A549 (cell line): Measurements from ENCODE around the gene ABCG4. TPM values are rescaled to one million over a fixed set of nuclear protein-coding genes. Genes with fewer than 3 reads are reported as not detected.

Experiments used
- ATAC-seq, 2 experiments: fragments of 200-7000 bp in 1 of 2; fragments of >200 bp in 1 of 2; cut with Nextera tagmentation in 1 of 2; cut with Tn5 transposase in 1 of 2; 3 replicates each; pipeline versions ENCODE4 v1.8.0 to v1.9.1; 2018 to 2020; ENCODE audit warnings: mild to moderate bottlenecking in 1 of 2, moderate library complexity in 1 of 2
- CTCF ChIA-PET: fragments of 300-600 bp; sonication (Branson Sonifier 250); formaldehyde crosslinking; extraction: SDS; loops from one replicate; lab custom pipeline; 2021; ENCODE audit warnings: antibody characterized with exemption, inconsistent platforms; lab: Yijun Ruan, JAX
- POLR2A ChIA-PET: fragments of 350-600 bp; formaldehyde crosslinking; extraction: SDS; loops from one replicate; lab custom pipeline; 2021; ENCODE audit warnings: antibody characterized with exemption, inconsistent platforms; lab: Yijun Ruan, JAX
- DNase-seq, 2 experiments: peaks; one replicate each; pipeline versions ENCODE4 v3.0.0 to v3.0.0-alpha.2; 2011 to 2016; ENCODE audit warnings: low read depth in 1 of 2, low spot score in 1 of 2
- FAIRE-seq: peaks from 2 replicates; lab custom pipeline; 2011; peaks lifted over from hg19 to GRCh38; lab: Jason Lieb, UNC
- H3K27ac ChIP-seq, 2 experiments: fragments of >200 bp; sonication (Bioruptor Twin); formaldehyde crosslinking; 3 replicates each; pipeline ENCODE4 v1.5.1; 2016 to 2017
- H3K4me1 ChIP-seq: fragments of >200 bp; sonication (Bioruptor Twin); formaldehyde crosslinking; 3 replicates; pipeline ENCODE4 v1.6.1; 2016
- H3K4me2 ChIP-seq: fragments of >200 bp; sonication (Bioruptor Twin); formaldehyde crosslinking; 3 replicates; pipeline ENCODE4 v1.6.1; 2016
- H3K4me3 ChIP-seq: fragments of >200 bp; sonication (Bioruptor Twin); formaldehyde crosslinking; 3 replicates; pipeline ENCODE4 v1.5.1; 2016
- H3K9me3 ChIP-seq: fragments of >200 bp; sonication (Bioruptor Twin); formaldehyde crosslinking; 3 replicates; pipeline ENCODE4 v1.6.1; 2016
- ESRRA ChIP-seq: fragments of 150-350 bp; IDR thresholded peaks from 2 replicates; pipeline ENCODE4 v1.6.1; 2014; ENCODE audit warnings: mild to moderate bottlenecking, low read length, borderline replicate concordance
- FOSB ChIP-seq: fragments of 250-450 bp; sonication (Bioruptor Pico); IDR thresholded peaks from 2 replicates; pipeline ENCODE4 v1.5.0; 2020; ENCODE audit warnings: mild to moderate bottlenecking, moderate library complexity
- FOXS1 ChIP-seq: fragments of 250-450 bp; sonication (Bioruptor Pico); IDR thresholded peaks from 2 replicates; pipeline ENCODE4 v1.5.0; 2020; ENCODE audit warnings: mild to moderate bottlenecking, moderate library complexity
- HEYL ChIP-seq: fragments of 250-450 bp; sonication (Bioruptor Pico); IDR thresholded peaks from 2 replicates; pipeline ENCODE4 v1.8.0; 2021; ENCODE audit warnings: mild to moderate bottlenecking, moderate library complexity
- HOXA7 ChIP-seq: fragments of 250-450 bp; sonication (Bioruptor Pico); IDR thresholded peaks from 2 replicates; pipeline ENCODE4 v1.5.0; 2020; ENCODE audit warnings: mild to moderate bottlenecking, moderate library complexity
- HOXB5 ChIP-seq: fragments of 250-450 bp; sonication (Bioruptor Pico); IDR thresholded peaks from 2 replicates; pipeline ENCODE4 v1.5.0; 2020; ENCODE audit warnings: mild to moderate bottlenecking, moderate library complexity
- JUN ChIP-seq, 2 experiments: fragments of >200 bp; sonication (Bioruptor Twin); formaldehyde crosslinking; IDR thresholded peaks; 2 replicates in 1 of 2; 3 replicates in 1 of 2; pipeline ENCODE4 v1.6.1; 2016 to 2017
- KDM5A ChIP-seq: fragments of 200-600 bp; sonication (generic); IDR thresholded peaks from 2 replicates; pipeline ENCODE4 v1.6.1; 2016; ENCODE audit warnings: antibody characterized with exemption, mild to moderate bottlenecking
- NFE2L2 ChIP-seq: fragments of 150-350 bp; conservative IDR thresholded peaks from 2 replicates; pipeline ENCODE4 v1.6.1; 2014; ENCODE audit warnings: low read length
- NPAS2 ChIP-seq: fragments of 250-450 bp; sonication (Bioruptor Pico); IDR thresholded peaks from 2 replicates; pipeline ENCODE4 v1.8.0; 2022; ENCODE audit warnings: mild to moderate bottlenecking, moderate library complexity, borderline replicate concordance
- NR3C1 ChIP-seq: fragments of >200 bp; sonication (Bioruptor Twin); formaldehyde crosslinking; IDR thresholded peaks from 3 replicates; pipeline ENCODE4 v1.6.1; 2017
- PHF8 ChIP-seq: fragments of 200-600 bp; sonication (generic); IDR thresholded peaks from 2 replicates; pipeline ENCODE4 v1.6.1; 2016; ENCODE audit warnings: low read depth, mild to moderate bottlenecking, antibody characterized with exemption, moderate library complexity, borderline replicate concordance
- RARB ChIP-seq: fragments of 250-450 bp; sonication (Bioruptor Pico); IDR thresholded peaks from 2 replicates; pipeline ENCODE4 v1.8.0; 2021; ENCODE audit warnings: mild to moderate bottlenecking, moderate library complexity
- RCOR1 ChIP-seq: fragments of 150-350 bp; IDR thresholded peaks from 2 replicates; pipeline ENCODE4 v1.6.1; 2014; ENCODE audit warnings: antibody characterized with exemption, low read length, low read depth
- RFX5 ChIP-seq: fragments of 450-650 bp; IDR thresholded peaks from 2 replicates; pipeline ENCODE4 v1.7.1; 2014; ENCODE audit warnings: antibody characterized with exemption, mild to moderate bottlenecking, moderate library complexity
- SREBF2 ChIP-seq: fragments of 450-650 bp; IDR thresholded peaks from 2 replicates; pipeline ENCODE4 v1.6.1; 2014; ENCODE audit warnings: mild to moderate bottlenecking, moderate library complexity
- ZC3H11A ChIP-seq: fragments of 450-650 bp; IDR thresholded peaks from 2 replicates; pipeline ENCODE4 v1.6.1; 2014; ENCODE audit warnings: antibody characterized with exemption, mild to moderate bottlenecking
- ZNF302 ChIP-seq: fragments of 250-450 bp; sonication (Bioruptor Pico); IDR thresholded peaks from 2 replicates; pipeline ENCODE4 v1.9.0; 2021; ENCODE audit warnings: inconsistent platforms, mild to moderate bottlenecking, moderate library complexity
- WGBS: methylation state at CpG from one replicate; pipeline ENCODE4 v1.1.6; 2017; ENCODE audit errors: missing lambda C conversion rate; 5-methylcytosine and 5-hydroxymethylcytosine counted together
- polyA plus RNA-seq, 4 experiments: library from polyadenylated mRNA; depleted of rRNA in 3 of 4; stranded (reverse); fragments of >200 nt; fragmentation: RNase III in 1 of 4; extraction: RNeasy Plus Mini Kit Qiagen cat#74134 plus additional on column Dnase treatment in 1 of 4; gene quantifications; 2 replicates in 3 of 4; 3 replicates in 1 of 4; pipeline ENCODE4 v1.2.3, GENCODE V29; 2011 to 2017
- TF ChIP-seq, protein P1 (sequence below): fragments of >200 bp; sonication (Bioruptor Twin); formaldehyde crosslinking; IDR thresholded peaks from 3 replicates; pipeline ENCODE4 v1.6.1; 2016
- TF ChIP-seq, protein P2 (sequence below): fragments of 150-350 bp; IDR thresholded peaks from 2 replicates; pipeline ENCODE4 v1.6.1; 2014; ENCODE audit warnings: low read depth, mild to moderate bottlenecking, low read length
- TF ChIP-seq, protein P3 (sequence below): IDR thresholded peaks from 2 replicates; pipeline ENCODE4 v1.6.1; 2012
- TF ChIP-seq, protein P4 (sequence below): fragments of 450-650 bp; IDR thresholded peaks from 2 replicates; pipeline ENCODE4 v1.6.1; 2014; ENCODE audit warnings: antibody characterized with exemption
- TF ChIP-seq, protein P5 (sequence below): IDR thresholded peaks from 2 replicates; pipeline ENCODE4 v1.6.1; 2012

ABCG4 gene
- polyA plus RNA-seq, 2 of the 4 experiments (the other 2 are of a cell fraction): 0.10 to 0.44 TPM

DNA sequence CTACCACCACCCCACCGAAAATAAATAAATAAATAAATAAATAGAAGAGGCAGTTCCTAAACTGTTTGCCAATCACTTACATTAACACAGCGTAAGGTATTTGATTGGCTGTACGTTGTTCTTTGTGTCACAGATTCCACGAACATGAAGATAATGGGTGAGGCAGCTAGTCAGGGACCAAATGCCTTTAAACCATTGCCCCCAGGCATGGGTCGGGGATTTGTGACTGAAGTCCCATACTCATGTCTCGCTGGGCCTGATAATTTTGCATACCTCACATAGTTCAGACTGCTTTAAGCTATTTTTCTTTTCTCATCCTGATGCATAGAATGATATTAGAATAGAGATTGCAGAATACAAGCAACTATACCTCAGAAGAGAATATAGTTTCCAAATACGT lies 53.7 kb downstream of the ABCG4 start:
- ChIA-PET POLR2A (no interaction called here), CTCF (interaction anchor here (0.6 to 0.7 kb wide), 3 partner anchors 12 to 124 kb away, joined by 3 to 4 read pairs (median 3); no protein-coding TSS in a partner anchor)
- H3K4me1 ChIP-seq: peaks cover 9% of the 10 kb centered on the region
- DNase-seq: no peak
- no peak overlapping the region for H3K4me3 ChIP-seq
- TF ChIP-seq SREBF2 (no peak), RCOR1 (no peak), NR3C1 (no peak), FOXS1 (CRISPR knock-in tag) (no peak), ESRRA (no peak), RARB (CRISPR knock-in tag) (no peak), JUN (IDR thresholded peaks at IDR 0.05) (no peak), HOXA7 (no peak), ZC3H11A (no peak)
- TF ChIP-seq, protein P1, sequence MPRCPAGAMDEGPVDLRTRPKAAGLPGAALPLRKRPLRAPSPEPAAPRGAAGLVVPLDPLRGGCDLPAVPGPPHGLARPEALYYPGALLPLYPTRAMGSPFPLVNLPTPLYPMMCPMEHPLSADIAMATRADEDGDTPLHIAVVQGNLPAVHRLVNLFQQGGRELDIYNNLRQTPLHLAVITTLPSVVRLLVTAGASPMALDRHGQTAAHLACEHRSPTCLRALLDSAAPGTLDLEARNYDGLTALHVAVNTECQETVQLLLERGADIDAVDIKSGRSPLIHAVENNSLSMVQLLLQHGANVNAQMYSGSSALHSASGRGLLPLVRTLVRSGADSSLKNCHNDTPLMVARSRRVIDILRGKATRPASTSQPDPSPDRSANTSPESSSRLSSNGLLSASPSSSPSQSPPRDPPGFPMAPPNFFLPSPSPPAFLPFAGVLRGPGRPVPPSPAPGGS: no peak
- TF ChIP-seq, protein P2, sequence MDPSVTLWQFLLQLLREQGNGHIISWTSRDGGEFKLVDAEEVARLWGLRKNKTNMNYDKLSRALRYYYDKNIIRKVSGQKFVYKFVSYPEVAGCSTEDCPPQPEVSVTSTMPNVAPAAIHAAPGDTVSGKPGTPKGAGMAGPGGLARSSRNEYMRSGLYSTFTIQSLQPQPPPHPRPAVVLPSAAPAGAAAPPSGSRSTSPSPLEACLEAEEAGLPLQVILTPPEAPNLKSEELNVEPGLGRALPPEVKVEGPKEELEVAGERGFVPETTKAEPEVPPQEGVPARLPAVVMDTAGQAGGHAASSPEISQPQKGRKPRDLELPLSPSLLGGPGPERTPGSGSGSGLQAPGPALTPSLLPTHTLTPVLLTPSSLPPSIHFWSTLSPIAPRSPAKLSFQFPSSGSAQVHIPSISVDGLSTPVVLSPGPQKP: no peak
- TF ChIP-seq, protein P3, sequence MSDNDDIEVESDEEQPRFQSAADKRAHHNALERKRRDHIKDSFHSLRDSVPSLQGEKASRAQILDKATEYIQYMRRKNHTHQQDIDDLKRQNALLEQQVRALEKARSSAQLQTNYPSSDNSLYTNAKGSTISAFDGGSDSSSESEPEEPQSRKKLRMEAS: no peak
- TF ChIP-seq, protein P4, sequence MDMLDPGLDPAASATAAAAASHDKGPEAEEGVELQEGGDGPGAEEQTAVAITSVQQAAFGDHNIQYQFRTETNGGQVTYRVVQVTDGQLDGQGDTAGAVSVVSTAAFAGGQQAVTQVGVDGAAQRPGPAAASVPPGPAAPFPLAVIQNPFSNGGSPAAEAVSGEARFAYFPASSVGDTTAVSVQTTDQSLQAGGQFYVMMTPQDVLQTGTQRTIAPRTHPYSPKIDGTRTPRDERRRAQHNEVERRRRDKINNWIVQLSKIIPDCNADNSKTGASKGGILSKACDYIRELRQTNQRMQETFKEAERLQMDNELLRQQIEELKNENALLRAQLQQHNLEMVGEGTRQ: no peak
- TF ChIP-seq, protein P5, sequence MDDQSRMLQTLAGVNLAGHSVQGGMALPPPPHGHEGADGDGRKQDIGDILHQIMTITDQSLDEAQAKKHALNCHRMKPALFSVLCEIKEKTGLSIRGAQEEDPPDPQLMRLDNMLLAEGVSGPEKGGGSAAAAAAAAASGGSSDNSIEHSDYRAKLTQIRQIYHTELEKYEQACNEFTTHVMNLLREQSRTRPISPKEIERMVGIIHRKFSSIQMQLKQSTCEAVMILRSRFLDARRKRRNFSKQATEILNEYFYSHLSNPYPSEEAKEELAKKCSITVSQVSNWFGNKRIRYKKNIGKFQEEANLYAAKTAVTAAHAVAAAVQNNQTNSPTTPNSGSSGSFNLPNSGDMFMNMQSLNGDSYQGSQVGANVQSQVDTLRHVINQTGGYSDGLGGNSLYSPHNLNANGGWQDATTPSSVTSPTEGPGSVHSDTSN: no peak
- no peaks in the 10 kb centered on the region for H3K9me3 ChIP-seq
- no peak for ATAC-seq
- no peak overlapping the region for H3K4me2 ChIP-seq
- H3K27ac ChIP-seq: no peak overlapping the region
- FAIRE-seq: no peak
- WGBS: 78% methylated on average over 7 of the region's 7 CpGs

DNA sequence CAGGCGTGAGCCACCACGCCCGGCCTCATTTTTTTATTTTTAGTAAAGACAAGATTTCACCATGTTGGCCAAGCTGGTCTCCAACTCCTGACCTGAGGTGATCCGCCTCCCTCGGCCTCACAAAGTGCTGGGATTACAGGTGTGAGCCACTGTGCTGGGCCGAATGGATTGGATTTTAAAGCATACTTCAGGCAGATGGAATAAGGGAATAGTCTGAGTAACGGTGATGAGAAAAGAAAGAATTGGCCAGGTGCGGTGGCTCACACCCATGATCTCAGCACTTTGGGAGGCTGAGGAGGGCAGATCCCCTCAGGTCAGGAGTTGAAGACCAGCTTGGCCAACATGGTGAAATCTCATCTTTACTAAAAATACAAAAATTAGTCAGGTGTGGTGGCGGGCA lies 55.2 kb downstream of the ABCG4 start:
- ATAC-seq (no peak), DNase-seq (no peak), FAIRE-seq (no peak)
- CTCF ChIA-PET: interaction anchor here (0.6 to 1.6 kb wide), 4 partner anchors 14 to 170 kb away, joined by 3 to 5 read pairs (median 4); partner anchors contain the start of gene DPAGT1
- H3K4me2 ChIP-seq: no peak overlapping the region
- 93% methylated on average over 7 of the region's 9 CpGs for WGBS
- POLR2A ChIA-PET: no interaction called here
- H3K4me3 ChIP-seq: no peak overlapping the region
- TF ChIP-seq ZC3H11A (no peak), HOXB5 (no peak), PHF8 (no peak), KDM5A (no peak), FOSB (CRISPR knock-in tag) (no peak), RFX5 (no peak), ZNF302 (CRISPR knock-in tag) (no peak), NFE2L2 (no peak), NPAS2 (CRISPR knock-in tag) (no peak), HEYL (CRISPR knock-in tag) (no peak)
- TF ChIP-seq, protein P1: no peak
- H3K4me1 ChIP-seq: peaks cover 12% of the 10 kb centered on the region
- no peak overlapping the region for H3K27ac ChIP-seq
- H3K9me3 ChIP-seq: no peaks in the 10 kb centered on the region
